ENCODE data around the gene FAM169A. TPM values are rescaled to one million over a fixed set of nuclear protein-coding genes. Genes with fewer than 3 reads are reported as not detected.

The FAM169A gene
- total RNA-seq, 1 donor from 2014 or later, result 11.9 TPM

- Histone ChIP-seq H3K4me2 (ENCODE audit: low read length) (no peak overlapping the region), H3K4me1 (ENCODE audit: insufficient read depth, low read length) (no peaks in the 10 kb centered on the region), H3K27ac (ENCODE audit: low read depth, low read length) (no peak overlapping the region), H3K9me3 (ENCODE audit: insufficient read depth, low read depth, low read length) (no peaks in the 10 kb centered on the region), H4K20me1 (ENCODE audit: insufficient read depth, low read length) (no peaks in the 10 kb centered on the region), H3K36me3 (ENCODE audit: insufficient read depth, low read length) (no peaks in the 10 kb centered on the region), H2AFZ (ENCODE audit: low read depth, low read length) (no peak overlapping the region), H3K4me3 (ENCODE audit: insufficient read depth, low read depth, low read length) (no peak overlapping the region), H3K9ac (ENCODE audit: low read length) (no peak overlapping the region), H3K27me3 (ENCODE audit: insufficient read depth, low read length) (no peaks in the 10 kb centered on the region), H3K79me2 (ENCODE audit: insufficient read depth, low read length) (no peaks in the 10 kb centered on the region)
- no peak for FAIRE-seq
- H3K9me3 Mint-ChIP-seq (ENCODE audit: unreplicated experiment), result no peaks in the 10 kb centered on the region
- TF ChIP-seq CTCF (IDR thresholded peaks at IDR 0.05; ENCODE audit: insufficient read depth, low read depth, low read length), result no peak
- TF ChIP-seq EZH2 (IDR thresholded peaks at IDR 0.05; ENCODE audit: insufficient read depth, low read length), result no peak
- no peak for DNase-seq (ENCODE audit: low read depth)
- no peak overlapping the region for H3K27ac Mint-ChIP-seq (ENCODE audit: unreplicated experiment)
- peaks cover 4% of the 10 kb centered on the region for H3K4me1 Mint-ChIP-seq (ENCODE audit: low read depth, unreplicated experiment)
- peaks cover 2% of the 10 kb centered on the region for H3K36me3 Mint-ChIP-seq (ENCODE audit: low read depth, unreplicated experiment)
- no peaks in the 10 kb centered on the region for H3K27me3 Mint-ChIP-seq (ENCODE audit: low read depth, unreplicated experiment)
- no peak overlapping the region for H3K4me3 Mint-ChIP-seq (ENCODE audit: unreplicated experiment)
Observed at GRCh38 chr5:74829413-74829812, 36.8 kb downstream of the FAM169A start.

- H3K79me2 ChIP-seq (ENCODE audit: insufficient read depth, low read length), result no peaks in the 10 kb centered on the region
- peaks cover 14% of the 10 kb centered on the region for H3K4me1 Mint-ChIP-seq (ENCODE audit: low read depth, unreplicated experiment)
Observed at GRCh38 chr5:74822288-74822687, 43.9 kb downstream of the FAM169A start.

More at GRCh38 chr5:74822288-74822687, 43.9 kb downstream of the FAM169A start:
- Mint-ChIP-seq H3K4me3 (ENCODE audit: unreplicated experiment) (no peak overlapping the region), H3K27ac (ENCODE audit: unreplicated experiment) (no peak overlapping the region), H3K36me3 (ENCODE audit: low read depth, unreplicated experiment) (peaks cover 2% of the 10 kb centered on the region), H3K27me3 (ENCODE audit: low read depth, unreplicated experiment) (no peaks in the 10 kb centered on the region), H3K9me3 (ENCODE audit: unreplicated experiment) (no peaks in the 10 kb centered on the region)
- no peak overlapping the region for H3K4me2 ChIP-seq (ENCODE audit: low read length)
- no peaks in the 10 kb centered on the region for H3K4me1 ChIP-seq (ENCODE audit: insufficient read depth, low read length)
- H3K9ac ChIP-seq (ENCODE audit: low read length), result no peak overlapping the region
- no peaks in the 10 kb centered on the region for H4K20me1 ChIP-seq (ENCODE audit: insufficient read depth, low read length)
- no peak overlapping the region for H3K4me3 ChIP-seq (ENCODE audit: insufficient read depth, low read depth, low read length)
- no peaks in the 10 kb centered on the region for H3K9me3 ChIP-seq (ENCODE audit: insufficient read depth, low read depth, low read length)
- no peak overlapping the region for H3K27ac ChIP-seq (ENCODE audit: low read depth, low read length)
- H2AFZ ChIP-seq (ENCODE audit: low read depth, low read length), result no peak overlapping the region
- DNase-seq (ENCODE audit: low read depth) (no peak), FAIRE-seq (no peak)
- no peaks in the 10 kb centered on the region for H3K27me3 ChIP-seq (ENCODE audit: insufficient read depth, low read length)
- no peaks in the 10 kb centered on the region for H3K36me3 ChIP-seq (ENCODE audit: insufficient read depth, low read length)
- TF ChIP-seq CTCF (IDR thresholded peaks at IDR 0.05; ENCODE audit: insufficient read depth, low read depth, low read length) (no peak), EZH2 (IDR thresholded peaks at IDR 0.05; ENCODE audit: insufficient read depth, low read length) (no peak)

Measured in astrocyte (in vitro differentiated cells and primary cell).